HEK293T (cell line): Measurements from ENCODE around the gene SPCS1.

Source experiments
- CTCF ChIA-PET: fragments of 350-600 bp; formaldehyde crosslinking; extraction: SDS; loops from one replicate; lab custom pipeline; 2021; ENCODE audit warnings: antibody characterized with exemption, inconsistent platforms; lab: Yijun Ruan, JAX
- POLR2A ChIA-PET: fragments of 350-600 bp; formaldehyde crosslinking; extraction: SDS; loops from one replicate; lab custom pipeline; 2020; ENCODE audit warnings: antibody characterized with exemption, inconsistent platforms; lab: Yijun Ruan, JAX
- DNase-seq: peaks from one replicate; pipeline ENCODE4 v3.0.0; 2012; ENCODE audit warnings: mixed read lengths; ENCODE audit errors: extremely low spot score
- ARNT ChIP-seq: fragments of 450-650 bp; IDR thresholded peaks from 2 replicates; pipeline ENCODE4 v1.6.1; 2017; ENCODE audit warnings: mild to moderate bottlenecking
- BHLHE40 ChIP-seq: fragments of 450-650 bp; IDR thresholded peaks from 2 replicates; pipeline ENCODE4 v1.6.1; 2016; ENCODE audit warnings: mild to moderate bottlenecking, moderate library complexity, borderline replicate concordance
- CTBP1 ChIP-seq: fragments of 450-650 bp; IDR thresholded peaks from 2 replicates; pipeline ENCODE4 v1.6.1; 2016; ENCODE audit warnings: borderline replicate concordance
- ELF4 ChIP-seq: fragments of 450-650 bp; IDR thresholded peaks from 2 replicates; pipeline ENCODE4 v1.6.1; 2017; ENCODE audit warnings: antibody characterized with exemption
- FOXA1 ChIP-seq: fragments of 450-650 bp; IDR thresholded peaks from 2 replicates; pipeline ENCODE4 v1.6.1; 2016; ENCODE audit warnings: mild to moderate bottlenecking
- FOXK2 ChIP-seq: fragments of 450-650 bp; IDR thresholded peaks from 2 replicates; pipeline ENCODE4 v1.6.1; 2016; ENCODE audit warnings: mild to moderate bottlenecking
- FOXM1 ChIP-seq: fragments of 450-650 bp; IDR thresholded peaks from 2 replicates; pipeline ENCODE4 v1.6.1; 2017; ENCODE audit warnings: mild to moderate bottlenecking, borderline replicate concordance
- HDGF ChIP-seq: fragments of 450-650 bp; IDR thresholded peaks from 2 replicates; pipeline ENCODE4 v1.6.1; 2017; ENCODE audit warnings: antibody characterized with exemption, borderline replicate concordance
- L3MBTL2 ChIP-seq: fragments of 450-650 bp; conservative IDR thresholded peaks from 2 replicates; pipeline ENCODE4 v1.6.1; 2016; ENCODE audit warnings: mild to moderate bottlenecking
- LEF1 ChIP-seq: fragments of 450-650 bp; IDR thresholded peaks from 2 replicates; pipeline ENCODE4 v1.6.1; 2017; ENCODE audit warnings: mild to moderate bottlenecking, borderline replicate concordance
- NFRKB ChIP-seq: fragments of 450-650 bp; IDR thresholded peaks from 2 replicates; pipeline ENCODE4 v1.6.1; 2016; ENCODE audit warnings: mild to moderate bottlenecking, moderate library complexity
- SP1 ChIP-seq: fragments of 450-650 bp; IDR thresholded peaks from 2 replicates; pipeline ENCODE4 v1.6.1; 2017
- SUZ12 ChIP-seq: fragments of 450-650 bp; IDR thresholded peaks from 2 replicates; pipeline ENCODE4 v1.6.1; 2016; ENCODE audit warnings: mild to moderate bottlenecking
- TARDBP ChIP-seq: fragments of 450-650 bp; IDR thresholded peaks from 2 replicates; pipeline ENCODE4 v1.6.1; 2016
- ZNF384 ChIP-seq: fragments of 450-650 bp; IDR thresholded peaks from 2 replicates; pipeline ENCODE4 v1.6.1; 2016
- TF ChIP-seq, protein P1 (sequence below): fragments of 450-650 bp; IDR thresholded peaks from 2 replicates; pipeline ENCODE4 v1.6.1; 2016

SPCS1 gene

GRCh38 chr3:52690560-52690959 is 15.3 kb upstream of the SPCS1 start:
- CTCF ChIA-PET, result interaction anchor here (0.7 kb wide), 1 partner anchor 302 kb away, joined by 4 read pairs; no protein-coding TSS in a partner anchor
- DNase-seq, result no peak
- TF ChIP-seq ZNF384, result no peak
- TF ChIP-seq SP1, result no peak
- TF ChIP-seq, protein P1, sequence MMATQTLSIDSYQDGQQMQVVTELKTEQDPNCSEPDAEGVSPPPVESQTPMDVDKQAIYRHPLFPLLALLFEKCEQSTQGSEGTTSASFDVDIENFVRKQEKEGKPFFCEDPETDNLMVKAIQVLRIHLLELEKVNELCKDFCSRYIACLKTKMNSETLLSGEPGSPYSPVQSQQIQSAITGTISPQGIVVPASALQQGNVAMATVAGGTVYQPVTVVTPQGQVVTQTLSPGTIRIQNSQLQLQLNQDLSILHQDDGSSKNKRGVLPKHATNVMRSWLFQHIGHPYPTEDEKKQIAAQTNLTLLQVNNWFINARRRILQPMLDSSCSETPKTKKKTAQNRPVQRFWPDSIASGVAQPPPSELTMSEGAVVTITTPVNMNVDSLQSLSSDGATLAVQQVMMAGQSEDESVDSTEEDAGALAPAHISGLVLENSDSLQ, result no peak
- no peak for TF ChIP-seq ELF4
- TF ChIP-seq FOXA1, result no peak
- TF ChIP-seq HDGF, result no peak
- TF ChIP-seq NFRKB, result no peak
- TF ChIP-seq L3MBTL2, result no peak
- TF ChIP-seq BHLHE40, result no peak
- TF ChIP-seq SUZ12, result no peak
- no peak for TF ChIP-seq ARNT
- POLR2A ChIA-PET, result interaction anchor here (0.7 to 1.0 kb wide), 3 partner anchors 9 to 81 kb away, joined by 3 read pairs; partner anchors contain the start of gene NEK4

- ChIA-PET CTCF (no interaction called here), POLR2A (no interaction called here)
- DNase-seq, result no peak
Observed at GRCh38 chr3:52693071-52693470, 12.8 kb upstream of the SPCS1 start.

GRCh38 chr3:52694528-52695189 is 11.2 kb upstream of the SPCS1 start:
- ChIA-PET CTCF (interaction anchor here (0.7 kb wide), 1 partner anchor 11 kb away, joined by 3 read pairs; the partner anchor contains the start of gene GLT8D1), POLR2A (interaction anchor here (1.2 to 3.3 kb wide), 2 partner anchors 10 to 11 kb away, joined by 3 to 14 read pairs; partner anchors contain the start of genes GLT8D1 and SPCS1)
- TF ChIP-seq FOXM1, result no peak
- TF ChIP-seq NFRKB, result no peak
- DNase-seq, result no peak

More at GRCh38 chr3:52693071-52693470, 12.8 kb upstream of the SPCS1 start:
- no peak for TF ChIP-seq NFRKB
- TF ChIP-seq CTBP1, result no peak
- no peak for TF ChIP-seq FOXA1
- no peak for TF ChIP-seq TARDBP
- TF ChIP-seq ELF4, result no peak
- no peak for TF ChIP-seq LEF1
- TF ChIP-seq, protein P1, result no peak
- TF ChIP-seq BHLHE40, result no peak
- no peak for TF ChIP-seq FOXM1
- TF ChIP-seq HDGF, result no peak
- TF ChIP-seq SUZ12, result no peak
- no peak for TF ChIP-seq ZNF384
- TF ChIP-seq ARNT, result no peak
- TF ChIP-seq L3MBTL2, result no peak
- no peak for TF ChIP-seq FOXK2
- TF ChIP-seq SP1, result no peak

DNA sequence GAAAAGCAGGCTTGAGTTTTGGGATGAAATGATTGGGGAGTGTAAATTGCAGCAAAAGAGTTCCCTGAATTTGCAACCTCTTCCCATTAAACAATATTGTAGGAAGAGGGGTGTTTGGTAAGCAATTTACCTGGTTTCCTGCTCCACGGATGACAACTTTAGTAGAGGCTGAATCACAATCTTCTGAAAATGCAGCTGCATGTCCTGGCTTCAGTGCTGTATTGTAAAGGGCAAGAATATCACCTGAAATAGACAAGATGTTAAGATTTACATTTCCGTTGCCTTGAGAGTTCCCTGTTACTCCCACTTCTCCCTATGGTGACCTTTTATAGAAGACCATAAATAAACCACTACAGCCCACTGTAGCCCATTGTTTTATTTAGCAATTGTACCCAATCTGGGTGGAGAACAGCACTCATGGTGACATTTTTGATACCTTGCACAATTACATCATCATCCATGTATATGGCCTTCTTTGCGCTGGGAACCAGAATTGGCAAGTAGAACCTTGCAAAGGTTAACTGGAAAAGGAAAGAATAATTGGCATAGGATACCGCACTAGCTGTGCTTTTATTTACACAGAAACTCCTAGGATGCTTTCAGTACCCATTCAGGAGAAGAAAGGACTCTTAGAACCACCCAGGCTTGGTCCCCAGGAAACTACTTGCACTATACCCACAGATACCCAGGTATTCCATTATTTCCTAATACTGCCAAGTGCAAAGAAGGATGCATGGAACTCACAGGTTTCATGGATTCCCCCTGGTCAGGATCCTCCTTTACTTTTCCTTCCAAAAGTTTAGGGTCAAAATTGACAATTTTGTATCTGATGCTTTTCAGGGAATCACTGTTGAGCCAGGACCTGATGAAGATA is 9.9 kb upstream of the SPCS1 start:
- CTCF ChIA-PET, result no interaction called here
- POLR2A ChIA-PET, result interaction anchor here (1.0 to 3.3 kb wide), 3 partner anchors 8 to 9 kb away, joined by 3 to 14 read pairs (median 6); partner anchors contain the start of genes GLT8D1 and SPCS1
- TF ChIP-seq FOXM1, result no peak
- TF ChIP-seq ZNF384, result no peak
- peak; percentile 9; the same call in 1 of the 2 replicates for TF ChIP-seq ELF4
- TF ChIP-seq, protein P1, result no peak
- no peak for DNase-seq

DNA sequence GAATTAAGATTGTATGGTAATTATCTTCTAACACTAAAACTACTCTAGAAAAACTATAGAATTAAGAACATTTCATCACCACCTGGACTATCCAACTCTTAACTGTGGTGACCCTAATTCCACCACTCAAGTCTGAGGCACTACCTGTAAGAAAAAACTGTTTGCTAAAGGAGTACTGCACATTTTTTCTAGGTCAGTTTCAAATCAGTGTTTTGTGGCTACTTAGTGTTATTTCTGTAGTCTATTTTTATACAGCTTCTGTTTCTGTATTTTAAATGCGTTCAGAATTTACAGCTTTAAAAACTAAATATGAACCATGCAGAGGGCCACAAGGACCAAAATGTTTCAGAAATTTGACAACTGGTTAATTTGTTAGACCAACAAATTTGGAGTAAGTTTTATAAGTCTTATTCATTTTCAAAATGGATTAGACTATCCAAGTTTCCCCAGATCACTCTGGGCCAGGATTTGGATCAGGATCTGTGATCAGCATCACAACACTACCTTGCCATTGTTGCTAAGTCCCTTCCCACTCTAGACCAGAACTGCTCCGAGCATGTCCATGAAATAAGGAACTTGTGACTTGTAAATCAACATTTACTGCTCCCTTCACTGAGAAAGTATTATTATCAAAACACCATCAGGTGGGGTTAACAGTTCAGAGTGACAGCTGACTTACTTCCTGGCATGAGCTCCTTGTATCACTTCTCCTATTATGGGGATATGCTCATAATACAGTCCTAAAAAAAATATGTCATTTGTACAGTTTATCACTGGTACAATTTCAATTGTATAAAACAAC is 8.9 kb upstream of the SPCS1 start:
- TF ChIP-seq ARNT (no peak), FOXK2 (no peak), SP1 (no peak), FOXM1 (no peak), NFRKB (no peak), HDGF (no peak), ZNF384 (no peak), TARDBP (no peak), LEF1 (no peak), BHLHE40 (no peak), FOXA1 (no peak), ELF4 (no peak)
- TF ChIP-seq, protein P1, result no peak
- ChIA-PET POLR2A (interaction anchor here (1.3 to 3.3 kb wide), 2 partner anchors 8 to 10 kb away, joined by 6 to 14 read pairs; partner anchors contain the start of genes GLT8D1 and SPCS1), CTCF (no interaction called here)
- DNase-seq, result no peak
